Measurements from ENCODE around the gene PTPRB.

GRCh38 chr12:70560671-70561070 lies 76.6 kb downstream of the PTPRB start:
- TF ChIP-seq GATA2 (IDR thresholded peaks at IDR 0.05; ENCODE audit: low read depth, low read length) (no peak), GATA3 (IDR thresholded peaks at IDR 0.05; ENCODE audit: low read depth, low read length) (no peak)

All from SH-SY5Y (cell line).